Astrocyte (in vitro differentiated cells and primary cell): Measurements from ENCODE around the gene FTSJ1.

Source experiments
- EZH2 ChIP-seq: IDR thresholded peaks from 2 replicates; pipeline ENCODE4 v1.6.1; 2012; ENCODE audit warnings: mild to moderate bottlenecking, low read length, inconsistent platforms; ENCODE audit not compliant: insufficient read depth
- TF ChIP-seq, protein P1 (sequence below): IDR thresholded peaks from 2 replicates; pipeline ENCODE4 v1.5.1; 2011; ENCODE audit warnings: low read depth, mild to moderate bottlenecking, inconsistent platforms, low read length, moderate library complexity; ENCODE audit not compliant: insufficient read depth

GRCh38 chrX:48476919-48477318 is 920 bp downstream of the FTSJ1 start:
- TF ChIP-seq, protein P1, sequence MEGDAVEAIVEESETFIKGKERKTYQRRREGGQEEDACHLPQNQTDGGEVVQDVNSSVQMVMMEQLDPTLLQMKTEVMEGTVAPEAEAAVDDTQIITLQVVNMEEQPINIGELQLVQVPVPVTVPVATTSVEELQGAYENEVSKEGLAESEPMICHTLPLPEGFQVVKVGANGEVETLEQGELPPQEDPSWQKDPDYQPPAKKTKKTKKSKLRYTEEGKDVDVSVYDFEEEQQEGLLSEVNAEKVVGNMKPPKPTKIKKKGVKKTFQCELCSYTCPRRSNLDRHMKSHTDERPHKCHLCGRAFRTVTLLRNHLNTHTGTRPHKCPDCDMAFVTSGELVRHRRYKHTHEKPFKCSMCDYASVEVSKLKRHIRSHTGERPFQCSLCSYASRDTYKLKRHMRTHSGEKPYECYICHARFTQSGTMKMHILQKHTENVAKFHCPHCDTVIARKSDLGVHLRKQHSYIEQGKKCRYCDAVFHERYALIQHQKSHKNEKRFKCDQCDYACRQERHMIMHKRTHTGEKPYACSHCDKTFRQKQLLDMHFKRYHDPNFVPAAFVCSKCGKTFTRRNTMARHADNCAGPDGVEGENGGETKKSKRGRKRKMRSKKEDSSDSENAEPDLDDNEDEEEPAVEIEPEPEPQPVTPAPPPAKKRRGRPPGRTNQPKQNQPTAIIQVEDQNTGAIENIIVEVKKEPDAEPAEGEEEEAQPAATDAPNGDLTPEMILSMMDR = no peak
- no peak for TF ChIP-seq EZH2
